HEK293 (cell line): ENCODE results near the gene ANKRD23.

Experiments
- CTCF ChIA-PET: fragments of 350-600 bp; formaldehyde crosslinking; extraction: SDS; loops from one replicate; lab custom pipeline; 2021; ENCODE audit warnings: antibody characterized with exemption; lab: Yijun Ruan, JAX
- POLR2A ChIA-PET: fragments of 300-600 bp; formaldehyde crosslinking; extraction: SDS; loops from one replicate; lab custom pipeline; 2020; ENCODE audit warnings: antibody characterized with exemption, inconsistent platforms; lab: Yijun Ruan, JAX
- H3K27ac ChIP-seq: fragments of 200-500 bp; sonication (Bioruptor generic); 2 replicates; pipeline ENCODE4 v1.5.1; 2014; ENCODE audit warnings: low read depth, low read length, control low read depth, inconsistent platforms; ENCODE audit errors: extremely low read depth
- H3K36me3 ChIP-seq, 2 experiments: fragments of 200-500 bp in 1 of 2; sonication (Bioruptor generic) in 1 of 2; 1 replicate in 1 of 2; 2 replicates in 1 of 2; pipeline ENCODE4 v1.5.1; 2014 to 2017; ENCODE audit warnings: inconsistent platforms in 2 of 2, low read length in 2 of 2; ENCODE audit not compliant: control insufficient read depth in 2 of 2, insufficient read depth in 1 of 2
- H3K4me1 ChIP-seq: fragments of 200-500 bp; sonication (Bioruptor generic); 2 replicates; pipeline ENCODE4 v1.5.1; 2014; ENCODE audit warnings: mild to moderate bottlenecking, low read length, inconsistent platforms; ENCODE audit not compliant: control insufficient read depth, insufficient read depth
- H3K4me3 ChIP-seq: 2 replicates; pipeline ENCODE4 v1.5.1; 2011; ENCODE audit warnings: low read depth, mild to moderate bottlenecking, control low read depth, low read length, moderate library complexity
- H3K9me3 ChIP-seq: fragments of 200-500 bp; sonication (Bioruptor generic); 2 replicates; pipeline ENCODE4 v1.5.1; 2014; ENCODE audit warnings: low read depth, low read length, inconsistent platforms; ENCODE audit not compliant: control insufficient read depth, insufficient read depth
- BCL11A ChIP-seq: fragments of 450-650 bp; formaldehyde crosslinking; IDR thresholded peaks from 2 replicates; pipeline ENCODE4 v1.5.1; 2016; ENCODE audit warnings: low read depth, missing biosample characterization, missing genetic modification characterization
- GLIS2 ChIP-seq: fragments of 450-650 bp; formaldehyde crosslinking; IDR thresholded peaks from 2 replicates; pipeline ENCODE4 v1.5.1; 2016; ENCODE audit warnings: missing biosample characterization, missing genetic modification characterization
- IKZF3 ChIP-seq: fragments of 450-650 bp; IDR thresholded peaks from 2 replicates; pipeline ENCODE4 v1.5.0; 2018; ENCODE audit warnings: missing biosample characterization, mild to moderate bottlenecking, missing genetic modification characterization, moderate library complexity
- MEIS1 ChIP-seq: sonication (generic); formaldehyde crosslinking; IDR thresholded peaks from 2 replicates; pipeline ENCODE4 v1.8.1; 2022; ENCODE audit warnings: missing genetic modification reagents, mild to moderate bottlenecking, borderline replicate concordance
- OSR2 ChIP-seq: fragments of 450-650 bp; formaldehyde crosslinking; IDR thresholded peaks from 2 replicates; pipeline ENCODE4 v1.5.1; 2016; ENCODE audit warnings: missing biosample characterization, missing genetic modification characterization
- PRDM10 ChIP-seq: fragments of 450-650 bp; formaldehyde crosslinking; IDR thresholded peaks from 2 replicates; pipeline ENCODE4 v1.5.1; 2016; ENCODE audit warnings: missing biosample characterization, missing genetic modification characterization
- PRDM6 ChIP-seq: fragments of 450-650 bp; formaldehyde crosslinking; IDR thresholded peaks from 2 replicates; pipeline ENCODE4 v1.5.1; 2017; ENCODE audit warnings: missing biosample characterization, missing genetic modification characterization
- SCRT1 ChIP-seq: fragments of 450-650 bp; formaldehyde crosslinking; IDR thresholded peaks from 2 replicates; pipeline ENCODE4 v1.5.1; 2016; ENCODE audit warnings: missing biosample characterization, missing genetic modification characterization, borderline replicate concordance
- ZBTB20 ChIP-seq: fragments of 450-650 bp; formaldehyde crosslinking; IDR thresholded peaks from 2 replicates; pipeline ENCODE4 v1.5.1; 2016; ENCODE audit warnings: missing biosample characterization, missing genetic modification characterization
- ZBTB6 ChIP-seq: fragments of 450-650 bp; formaldehyde crosslinking; IDR thresholded peaks from 2 replicates; pipeline ENCODE4 v1.5.1; 2017; ENCODE audit warnings: missing biosample characterization, missing genetic modification characterization
- ZNF10 ChIP-seq: fragments of 450-650 bp; formaldehyde crosslinking; IDR thresholded peaks from 2 replicates; pipeline ENCODE4 v1.5.1; 2017; ENCODE audit warnings: missing biosample characterization, missing genetic modification characterization
- ZNF121 ChIP-seq: fragments of 450-650 bp; formaldehyde crosslinking; IDR thresholded peaks from 2 replicates; pipeline ENCODE4 v1.5.1; 2016; ENCODE audit warnings: missing biosample characterization, missing genetic modification characterization
- ZNF18 ChIP-seq: fragments of 450-650 bp; formaldehyde crosslinking; IDR thresholded peaks from 2 replicates; pipeline ENCODE4 v1.5.1; 2016; ENCODE audit warnings: missing biosample characterization, missing genetic modification characterization
- ZNF311 ChIP-seq: fragments of 450-650 bp; formaldehyde crosslinking; IDR thresholded peaks from 2 replicates; pipeline ENCODE4 v1.5.1; 2017; ENCODE audit warnings: missing biosample characterization, missing genetic modification characterization, borderline replicate concordance
- ZNF335 ChIP-seq: fragments of 450-650 bp; formaldehyde crosslinking; conservative IDR thresholded peaks from 2 replicates; pipeline ENCODE4 v1.5.1; 2016; ENCODE audit warnings: missing biosample characterization, missing genetic modification characterization
- ZNF37A ChIP-seq: fragments of 450-650 bp; IDR thresholded peaks from 2 replicates; pipeline ENCODE4 v1.5.1; 2018; ENCODE audit warnings: missing biosample characterization, missing genetic modification characterization
- ZNF394 ChIP-seq: fragments of 450-650 bp; formaldehyde crosslinking; IDR thresholded peaks from 2 replicates; pipeline ENCODE4 v1.5.1; 2016; ENCODE audit warnings: missing biosample characterization, missing genetic modification characterization, mild to moderate bottlenecking, moderate library complexity, borderline replicate concordance
- ZNF501 ChIP-seq: fragments of 450-650 bp; formaldehyde crosslinking; IDR thresholded peaks from 2 replicates; pipeline ENCODE4 v1.5.1; 2016; ENCODE audit warnings: missing biosample characterization, missing genetic modification characterization
- ZNF548 ChIP-seq: fragments of 450-650 bp; formaldehyde crosslinking; IDR thresholded peaks from 2 replicates; pipeline ENCODE4 v1.5.1; 2016; ENCODE audit warnings: missing biosample characterization, missing genetic modification characterization
- ZNF600 ChIP-seq: fragments of 450-650 bp; formaldehyde crosslinking; IDR thresholded peaks from 2 replicates; pipeline ENCODE4 v1.5.1; 2016; ENCODE audit warnings: missing biosample characterization, missing genetic modification characterization
- ZNF843 ChIP-seq: fragments of 450-650 bp; formaldehyde crosslinking; IDR thresholded peaks from 2 replicates; pipeline ENCODE4 v1.5.1; 2016; ENCODE audit warnings: missing biosample characterization, missing genetic modification characterization
- ZSCAN4 ChIP-seq: fragments of 450-650 bp; formaldehyde crosslinking; IDR thresholded peaks from 2 replicates; pipeline ENCODE4 v1.5.1; 2017; ENCODE audit warnings: missing biosample characterization, missing genetic modification characterization
- ZXDB ChIP-seq: fragments of 450-650 bp; formaldehyde crosslinking; IDR thresholded peaks from 2 replicates; pipeline ENCODE4 v1.5.1; 2016; ENCODE audit warnings: missing biosample characterization, missing genetic modification characterization
- TF ChIP-seq, protein P1 (sequence below): fragments of 450-650 bp; formaldehyde crosslinking; optimal IDR thresholded peaks from 2 replicates; pipeline ENCODE3; 2016; ENCODE audit warnings: missing biosample characterization, mild to moderate bottlenecking, missing genetic modification characterization

ANKRD23 gene

GRCh38 chr2:96815326-96816126, 28.3 kb downstream of the ANKRD23 start (continued):
- TF ChIP-seq PRDM6 (tag by site-specific recombination) (no peak), ZNF335 (tag by site-specific recombination) (peak; percentile 71), ZNF501 (0 out of 2 replicates have a peak, but pooled peaks have one; percentile 16), ZXDB (tag by site-specific recombination) (0 out of 2 replicates have a peak, but pooled peaks have one; percentile 13)
- TF ChIP-seq, protein P1, sequence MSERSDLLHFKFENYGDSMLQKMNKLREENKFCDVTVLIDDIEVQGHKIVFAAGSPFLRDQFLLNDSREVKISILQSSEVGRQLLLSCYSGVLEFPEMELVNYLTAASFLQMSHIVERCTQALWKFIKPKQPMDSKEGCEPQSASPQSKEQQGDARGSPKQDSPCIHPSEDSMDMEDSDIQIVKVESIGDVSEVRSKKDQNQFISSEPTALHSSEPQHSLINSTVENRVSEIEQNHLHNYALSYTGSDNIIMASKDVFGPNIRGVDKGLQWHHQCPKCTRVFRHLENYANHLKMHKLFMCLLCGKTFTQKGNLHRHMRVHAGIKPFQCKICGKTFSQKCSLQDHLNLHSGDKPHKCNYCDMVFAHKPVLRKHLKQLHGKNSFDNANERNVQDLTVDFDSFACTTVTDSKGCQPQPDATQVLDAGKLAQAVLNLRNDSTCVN (tag by site-specific recombination), result peak; percentile 71

- H3K4me3 ChIP-seq, result no peak overlapping the region
- CTCF ChIA-PET, result interaction anchor here (0.6 to 1.9 kb wide), 5 partner anchors 13 to 232 kb away, joined by 3 to 7 read pairs (median 6); partner anchors contain the start of gene ANKRD39
- peaks cover 6 to 42% of the 10 kb centered on the region in 2 experiments; a peak in 2 of 3 replicates for H3K36me3 ChIP-seq
- no peaks in the 10 kb centered on the region for H3K9me3 ChIP-seq
- TF ChIP-seq BCL11A (tag by site-specific recombination), result no peak
- TF ChIP-seq IKZF3, result no peak
- TF ChIP-seq ZNF394, result no peak
- TF ChIP-seq ZNF600 (tag by site-specific recombination), result no peak
- no peak for TF ChIP-seq ZSCAN4
- no peak for TF ChIP-seq ZNF121 (tag by site-specific recombination)
- no peak for TF ChIP-seq ZBTB20 (tag by site-specific recombination)
- no peak for TF ChIP-seq GLIS2 (tag by site-specific recombination)
- TF ChIP-seq ZNF37A (tag by site-specific recombination), result no peak
- no peak for TF ChIP-seq MEIS1 (CRISPR knock-in tag)
- TF ChIP-seq PRDM10 (tag by site-specific recombination), result no peak
- no peak for TF ChIP-seq ZNF18 (tag by site-specific recombination)
- no peak for TF ChIP-seq SCRT1 (tag by site-specific recombination)
- TF ChIP-seq ZNF548 (tag by site-specific recombination), result no peak
- TF ChIP-seq ZBTB6, result no peak
- TF ChIP-seq ZNF843 (tag by site-specific recombination), result no peak
- TF ChIP-seq ZNF10 (tag by site-specific recombination), result no peak
- no peak for TF ChIP-seq OSR2 (tag by site-specific recombination)
- no peak for TF ChIP-seq ZNF311 (tag by site-specific recombination)
- H3K4me1 ChIP-seq, result peaks cover 7% of the 10 kb centered on the region
- POLR2A ChIA-PET, result interaction anchor here (0.6 to 0.7 kb wide), 2 partner anchors 10 to 54 kb away, joined by 3 read pairs; no protein-coding TSS in a partner anchor
- H3K27ac ChIP-seq, result no peak overlapping the region
Measured at GRCh38 chr2:96813656-96814055, 30.2 kb downstream of the ANKRD23 start.
